Kidney epithelial cell (primary cell): Measurements from ENCODE around the gene PKNOX1. TPM values are rescaled to one million over a fixed set of nuclear protein-coding genes. Genes with fewer than 3 reads are reported as not detected.

ENCODE experiments used
- DNase-seq: peaks from one replicate; pipeline ENCODE4 v3.0.0-alpha.2; 2010; ENCODE audit warnings: low read depth
- H3K27me3 ChIP-seq: 2 replicates; pipeline ENCODE4 v1.6.0; 2011; ENCODE audit warnings: low read length; ENCODE audit not compliant: control insufficient read depth, insufficient read depth
- H3K36me3 ChIP-seq: 2 replicates; pipeline ENCODE4 v1.5.1; 2011; ENCODE audit warnings: low read length; ENCODE audit not compliant: control insufficient read depth, insufficient read depth
- H3K4me3 ChIP-seq: 2 replicates; pipeline ENCODE4 v1.5.1; 2011; ENCODE audit warnings: low read depth, mild to moderate bottlenecking, control low read depth, low read length
- total RNA-seq: library from RNA; depleted of rRNA; stranded (reverse); fragments of >200 nt; gene quantifications from 2 replicates; pipeline ENCODE4 v1.2.3, GENCODE V29; 2015
- TF ChIP-seq, protein P1 (sequence below): IDR thresholded peaks from 2 replicates; pipeline ENCODE4 v1.5.1; 2011; ENCODE audit warnings: mild to moderate bottlenecking, moderate library complexity, low read length, control low read depth, inconsistent platforms; ENCODE audit not compliant: insufficient read depth, poor library complexity, severe bottlenecking

The PKNOX1 gene
- total RNA-seq, 1 donor from 2014 or later: 18.3 TPM

DNA sequence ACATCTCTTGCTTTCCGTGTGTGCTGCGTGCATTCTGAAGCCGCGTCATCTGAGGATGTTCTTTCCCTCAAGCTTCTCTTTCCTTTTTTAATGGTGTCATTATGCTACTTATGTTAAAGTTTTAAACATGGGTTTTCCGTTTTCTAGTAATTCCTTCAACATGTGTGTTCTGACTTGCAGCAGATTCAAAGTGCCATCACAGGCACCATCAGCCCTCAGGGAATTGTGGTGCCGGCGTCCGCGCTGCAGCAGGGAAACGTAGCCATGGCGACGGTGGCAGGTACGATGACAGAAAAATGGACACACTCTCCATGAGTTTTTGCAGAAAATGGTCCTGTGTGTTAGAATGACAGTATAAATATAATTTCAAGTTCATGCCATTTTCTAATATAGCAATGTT is 42.4 kb downstream of the PKNOX1 start:
- Histone ChIP-seq H3K36me3 (no peaks in the 10 kb centered on the region), H3K27me3 (no peaks in the 10 kb centered on the region), H3K4me3 (no peak overlapping the region)
- TF ChIP-seq, protein P1, sequence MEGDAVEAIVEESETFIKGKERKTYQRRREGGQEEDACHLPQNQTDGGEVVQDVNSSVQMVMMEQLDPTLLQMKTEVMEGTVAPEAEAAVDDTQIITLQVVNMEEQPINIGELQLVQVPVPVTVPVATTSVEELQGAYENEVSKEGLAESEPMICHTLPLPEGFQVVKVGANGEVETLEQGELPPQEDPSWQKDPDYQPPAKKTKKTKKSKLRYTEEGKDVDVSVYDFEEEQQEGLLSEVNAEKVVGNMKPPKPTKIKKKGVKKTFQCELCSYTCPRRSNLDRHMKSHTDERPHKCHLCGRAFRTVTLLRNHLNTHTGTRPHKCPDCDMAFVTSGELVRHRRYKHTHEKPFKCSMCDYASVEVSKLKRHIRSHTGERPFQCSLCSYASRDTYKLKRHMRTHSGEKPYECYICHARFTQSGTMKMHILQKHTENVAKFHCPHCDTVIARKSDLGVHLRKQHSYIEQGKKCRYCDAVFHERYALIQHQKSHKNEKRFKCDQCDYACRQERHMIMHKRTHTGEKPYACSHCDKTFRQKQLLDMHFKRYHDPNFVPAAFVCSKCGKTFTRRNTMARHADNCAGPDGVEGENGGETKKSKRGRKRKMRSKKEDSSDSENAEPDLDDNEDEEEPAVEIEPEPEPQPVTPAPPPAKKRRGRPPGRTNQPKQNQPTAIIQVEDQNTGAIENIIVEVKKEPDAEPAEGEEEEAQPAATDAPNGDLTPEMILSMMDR: no peak
- DNase-seq: no peak

GRCh38 chr21:43018519-43018918 is 44.2 kb downstream of the PKNOX1 start:
- no peaks in the 10 kb centered on the region for H3K27me3 ChIP-seq
- H3K36me3 ChIP-seq: peaks cover 1% of the 10 kb centered on the region
- no peak overlapping the region for H3K4me3 ChIP-seq
- DNase-seq: no peak
- TF ChIP-seq, protein P1: no peak

DNA sequence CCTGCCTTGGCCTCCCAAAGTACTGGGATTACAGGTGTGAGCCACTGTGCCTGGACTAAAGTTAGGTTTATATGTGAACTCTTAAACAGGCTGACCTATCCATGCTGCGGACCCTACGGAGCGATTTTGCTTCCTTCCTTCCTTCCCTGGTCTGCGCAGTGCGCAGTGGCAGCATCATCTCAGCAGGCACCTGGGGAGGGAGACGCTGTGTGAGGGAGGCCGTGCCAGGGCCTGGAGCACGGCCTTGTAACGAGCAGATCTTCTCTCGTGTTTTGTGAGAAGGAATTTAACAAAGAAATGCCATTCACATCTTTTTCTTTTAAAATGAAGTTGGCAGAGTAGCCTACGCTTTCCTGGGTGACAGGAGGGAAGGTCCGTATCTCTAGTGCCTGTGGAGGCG is 45.8 kb downstream of the PKNOX1 start:
- no peaks in the 10 kb centered on the region for H3K27me3 ChIP-seq
- peaks cover 1% of the 10 kb centered on the region for H3K36me3 ChIP-seq
- TF ChIP-seq, protein P1: no peak
- H3K4me3 ChIP-seq: no peak overlapping the region
- no peak for DNase-seq

DNA sequence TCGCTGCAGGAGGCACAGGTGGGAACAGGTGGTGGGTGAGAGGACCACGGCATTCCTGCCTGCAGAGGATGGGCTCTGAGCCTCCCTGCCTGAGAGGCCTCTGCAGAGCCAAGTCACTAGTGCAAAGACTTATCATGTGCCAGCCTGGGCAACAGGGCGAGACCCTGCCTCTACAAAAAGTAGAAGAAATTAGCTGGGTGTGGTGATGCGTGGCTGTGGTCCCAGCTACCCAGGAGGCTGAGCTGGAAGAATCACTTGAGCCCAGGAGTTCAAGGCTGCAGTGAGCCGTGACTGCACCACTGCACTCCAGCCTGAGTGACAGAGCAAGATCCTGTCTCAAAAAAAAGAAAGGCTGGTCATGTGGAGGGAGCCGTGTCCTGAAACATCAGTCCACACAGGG is 46.4 kb downstream of the PKNOX1 start:
- H3K27me3 ChIP-seq: no peaks in the 10 kb centered on the region
- peaks cover 1% of the 10 kb centered on the region for H3K36me3 ChIP-seq
- TF ChIP-seq, protein P1: no peak
- no peak for DNase-seq
- no peak overlapping the region for H3K4me3 ChIP-seq

DNA sequence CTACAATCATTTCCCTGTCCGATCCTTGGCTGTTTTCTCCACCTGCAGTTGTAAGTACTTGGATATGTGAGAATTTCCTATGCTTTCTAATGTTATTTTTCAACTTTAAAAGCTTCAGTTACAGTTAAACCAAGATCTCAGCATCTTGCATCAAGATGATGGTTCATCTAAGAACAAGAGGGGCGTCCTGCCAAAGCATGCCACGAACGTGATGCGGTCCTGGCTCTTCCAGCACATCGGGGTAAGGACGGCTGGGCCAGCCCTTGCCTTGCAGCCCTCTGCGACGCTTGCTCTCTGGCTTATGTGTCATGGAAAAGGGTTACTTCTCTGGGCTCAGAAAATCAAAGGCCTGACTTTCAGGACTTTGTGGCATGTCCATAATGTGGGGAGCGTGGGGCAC is 46.8 kb downstream of the PKNOX1 start:
- H3K4me3 ChIP-seq: no peak overlapping the region
- TF ChIP-seq, protein P1: no peak

GRCh38 chr21:43021756-43022600 is 47.6 kb downstream of the PKNOX1 start:
- H3K27me3 ChIP-seq: no peaks in the 10 kb centered on the region
- no peak overlapping the region for H3K4me3 ChIP-seq
- TF ChIP-seq, protein P1: no peak
- no peak for DNase-seq
- peaks cover 1% of the 10 kb centered on the region for H3K36me3 ChIP-seq

More for the DNA sequence above, 46.8 kb downstream of the PKNOX1 start:
- peaks cover 1% of the 10 kb centered on the region for H3K36me3 ChIP-seq
- H3K27me3 ChIP-seq: no peaks in the 10 kb centered on the region
- no peak for DNase-seq
